DMS53 (cell line): ENCODE results near the gene LIPC.
"Not testable (repeated sequence)": the region's sequence is repeated elsewhere in the genome, so short reads cannot be mapped to it uniquely, and the experiment has no call there.

Experiments
- DNase-seq: peaks from one replicate; lab custom pipeline; 2025; lab: John Stamatoyannopoulos, UW

The LIPC gene

DNA sequence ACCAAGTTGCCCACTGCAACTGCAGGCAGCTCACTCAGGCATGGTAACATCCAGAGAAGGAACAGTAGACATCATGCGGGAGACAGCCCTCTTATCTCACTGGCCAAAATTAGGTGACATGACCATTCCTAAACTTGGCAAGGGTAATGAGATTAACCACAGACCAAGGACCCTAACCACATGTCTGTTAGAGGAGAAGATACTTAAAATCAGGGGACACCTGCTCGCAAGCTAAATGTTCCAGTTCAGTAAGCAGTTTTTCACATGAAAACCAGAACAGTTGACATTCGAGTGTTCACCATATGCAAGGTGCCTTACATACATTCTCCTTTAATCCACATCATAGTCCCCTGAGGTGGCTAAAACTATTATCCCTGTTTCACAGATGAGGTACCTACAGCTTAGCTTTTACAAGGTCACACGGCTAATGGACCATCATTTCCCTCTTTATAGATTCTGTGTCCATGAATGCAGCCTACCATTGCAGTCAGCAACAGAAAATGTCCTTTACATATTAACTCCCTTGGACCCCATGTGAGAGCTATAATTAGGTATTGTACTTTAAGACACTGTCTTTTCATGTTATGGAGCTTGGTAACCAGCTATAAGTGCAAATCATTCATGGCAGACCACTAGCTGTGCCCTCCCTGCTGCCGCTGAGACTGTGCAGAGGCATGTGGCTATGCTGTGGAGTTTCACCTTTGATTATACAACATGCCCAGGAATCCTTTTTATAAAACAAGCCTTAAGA lies 154.1 kb downstream of the LIPC start:
- no peak for DNase-seq

DNA sequence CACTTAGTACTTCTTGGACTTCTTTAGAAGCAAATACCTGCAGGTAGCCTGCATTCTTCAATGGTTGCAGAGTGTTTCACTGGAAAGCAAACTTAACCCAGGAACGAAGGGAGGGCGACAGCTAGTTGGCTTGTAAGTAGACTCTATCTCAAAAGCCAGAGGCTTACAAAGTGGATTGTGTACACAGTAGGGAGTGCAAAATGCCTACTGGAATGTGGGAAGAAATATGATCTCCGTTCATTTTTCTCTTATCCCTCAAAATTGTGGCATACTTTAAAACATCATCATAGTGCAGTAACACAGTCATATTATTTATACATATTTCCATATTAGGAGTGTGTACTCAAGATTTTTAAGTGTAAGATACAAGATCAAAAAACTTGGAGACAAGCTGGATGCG lies 155.7 kb downstream of the LIPC start:
- no peak for DNase-seq

DNA sequence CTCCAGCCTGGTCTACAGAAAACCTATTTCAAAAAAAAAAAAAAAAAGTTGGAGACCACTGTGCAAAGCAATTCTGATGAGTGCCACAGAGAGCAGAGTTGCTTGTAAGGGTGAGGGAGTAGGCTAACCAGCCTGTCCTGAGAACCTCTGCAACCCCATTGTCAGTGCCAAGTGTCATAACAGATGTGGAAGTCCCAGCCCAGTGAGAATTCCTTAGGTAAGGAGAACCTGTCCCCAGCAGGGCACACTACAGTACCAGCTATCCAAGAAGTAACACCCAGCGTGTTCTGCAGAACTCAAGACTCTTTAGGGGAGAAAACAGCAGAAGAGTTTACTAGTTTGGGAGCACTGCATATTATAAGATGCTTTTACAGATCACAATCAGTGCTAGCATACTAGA lies 156.3 kb downstream of the LIPC start:
- DNase-seq: no peak

DNA sequence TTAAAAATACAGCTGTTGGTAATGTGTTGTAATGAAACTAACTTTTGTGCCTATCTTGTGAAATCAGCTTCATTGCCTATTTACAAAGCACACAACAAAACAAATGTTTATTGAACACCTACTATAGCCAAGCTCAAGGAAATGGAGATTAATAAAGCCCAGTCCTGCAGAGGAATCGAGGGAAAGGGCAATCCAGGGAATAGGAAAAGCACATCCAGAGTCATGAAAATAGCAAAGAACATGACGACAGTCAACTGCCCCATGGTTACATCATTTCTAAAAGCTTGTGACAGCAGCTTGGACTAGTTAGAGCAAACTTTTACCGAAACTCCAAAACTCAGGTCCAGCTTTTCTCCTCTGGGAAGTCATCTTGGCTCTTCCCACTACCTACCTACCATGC lies 157.3 kb downstream of the LIPC start:
- DNase-seq: no peak

DNA sequence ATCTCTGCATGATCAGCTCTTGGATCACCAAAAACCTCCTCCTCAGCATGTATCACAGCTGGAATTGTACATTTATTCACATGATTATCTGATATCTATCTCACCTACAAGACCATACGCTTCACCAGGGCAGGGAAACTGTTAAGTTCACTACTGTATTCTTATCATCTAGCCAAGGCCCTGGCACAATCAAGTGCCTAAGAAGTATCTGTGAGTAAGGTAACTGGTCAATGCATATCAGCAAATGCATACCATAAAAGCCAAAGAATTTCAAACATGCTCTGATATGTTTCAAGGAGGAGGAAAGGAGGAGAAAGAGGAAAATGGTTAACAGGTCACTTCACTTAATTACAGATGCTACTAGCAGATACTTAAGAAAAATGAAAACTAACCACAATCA lies 158.4 kb downstream of the LIPC start:
- DNase-seq: no peak

DNA sequence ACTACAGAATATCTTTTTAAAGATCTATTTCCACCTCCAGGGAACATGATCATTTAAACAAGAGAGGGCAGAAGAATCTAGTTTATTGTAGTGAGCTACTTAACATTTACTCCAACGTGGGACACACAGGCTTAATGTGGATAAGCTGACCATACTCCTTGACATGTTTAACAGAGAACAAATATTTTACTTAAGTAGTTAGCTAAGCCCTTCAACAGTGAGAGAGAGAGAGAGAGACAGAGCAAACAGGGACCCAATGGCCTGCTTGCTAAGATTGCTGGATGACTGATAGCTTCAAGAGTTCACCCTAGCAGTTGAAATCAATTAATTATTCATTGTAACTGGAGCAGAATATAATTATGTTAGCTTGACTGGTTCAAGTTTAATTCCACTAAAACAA lies 159.1 kb downstream of the LIPC start:
- DNase-seq: peak; percentile 26

DNA sequence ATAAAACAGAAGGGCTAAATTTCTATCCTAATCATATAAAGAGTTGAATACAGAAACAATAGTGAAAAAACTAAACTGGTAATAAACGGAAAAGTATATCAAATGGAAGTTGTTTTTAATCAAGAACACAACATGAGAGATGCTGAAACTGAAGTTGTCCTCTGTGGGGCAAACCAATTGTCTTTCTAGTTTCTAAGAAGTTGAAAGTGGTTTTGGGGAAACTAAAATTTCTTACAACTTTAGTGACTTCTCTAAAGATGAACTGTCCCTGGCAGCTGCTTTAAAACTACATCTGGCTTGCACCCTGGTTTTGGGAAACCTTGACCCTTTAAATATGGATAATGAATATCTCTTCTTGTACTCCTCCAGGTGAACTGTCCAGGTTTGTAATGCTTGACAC lies 162.1 kb downstream of the LIPC start:
- no peak for DNase-seq

DNA sequence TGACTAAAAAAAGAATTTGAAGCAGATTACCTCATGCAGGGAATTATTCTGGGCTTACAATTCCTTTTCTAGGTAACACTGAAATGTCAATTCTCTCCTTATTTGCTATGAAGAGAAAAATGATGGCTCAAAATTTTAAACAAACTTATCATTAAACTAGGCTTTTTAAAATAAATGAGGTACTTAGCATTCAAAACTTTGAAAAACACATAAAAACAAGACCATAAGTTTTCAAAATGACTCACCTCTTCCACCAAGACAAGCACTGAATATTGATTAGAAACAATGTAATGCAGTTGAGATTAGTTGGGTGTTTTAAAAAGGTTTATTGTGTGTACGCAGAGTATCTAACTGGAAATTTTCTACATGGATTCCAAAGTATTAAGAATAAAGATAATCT lies 163.1 kb downstream of the LIPC start:
- no peak for DNase-seq

DNA sequence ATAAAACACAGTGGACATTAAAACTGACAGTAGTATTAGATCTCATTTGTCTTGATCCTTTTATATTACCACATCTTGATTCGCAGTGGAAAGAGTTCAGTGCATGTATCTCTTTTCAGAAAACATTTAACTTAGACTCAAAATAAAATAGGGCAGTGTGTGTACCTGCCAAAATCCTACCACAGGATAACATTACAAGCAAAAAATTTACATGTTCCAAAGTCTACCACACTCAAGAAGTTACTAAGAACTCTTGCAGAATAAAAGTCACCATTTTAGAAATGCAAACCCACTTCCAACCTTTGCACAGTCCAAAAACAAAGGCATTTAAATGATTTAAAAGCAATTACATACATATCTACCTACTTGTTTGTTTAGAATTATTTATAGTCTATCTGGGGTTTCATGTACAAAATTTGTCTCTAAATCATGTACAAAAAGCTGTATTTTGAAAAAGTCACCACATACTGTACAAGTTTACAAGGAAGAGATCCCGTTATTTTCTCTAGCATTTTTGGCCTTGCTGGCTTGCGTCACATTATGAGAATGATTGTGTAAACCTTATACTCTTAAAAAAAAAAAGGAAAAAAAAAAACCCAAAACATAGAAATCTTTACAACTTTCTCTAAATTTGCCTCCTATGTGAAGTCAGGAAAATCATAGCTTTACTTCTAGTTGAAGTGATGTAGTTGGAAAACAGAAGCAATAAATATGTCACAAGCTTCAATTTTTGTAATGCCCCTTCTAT lies 163.9 kb downstream of the LIPC start:
- no peak for DNase-seq

DNA sequence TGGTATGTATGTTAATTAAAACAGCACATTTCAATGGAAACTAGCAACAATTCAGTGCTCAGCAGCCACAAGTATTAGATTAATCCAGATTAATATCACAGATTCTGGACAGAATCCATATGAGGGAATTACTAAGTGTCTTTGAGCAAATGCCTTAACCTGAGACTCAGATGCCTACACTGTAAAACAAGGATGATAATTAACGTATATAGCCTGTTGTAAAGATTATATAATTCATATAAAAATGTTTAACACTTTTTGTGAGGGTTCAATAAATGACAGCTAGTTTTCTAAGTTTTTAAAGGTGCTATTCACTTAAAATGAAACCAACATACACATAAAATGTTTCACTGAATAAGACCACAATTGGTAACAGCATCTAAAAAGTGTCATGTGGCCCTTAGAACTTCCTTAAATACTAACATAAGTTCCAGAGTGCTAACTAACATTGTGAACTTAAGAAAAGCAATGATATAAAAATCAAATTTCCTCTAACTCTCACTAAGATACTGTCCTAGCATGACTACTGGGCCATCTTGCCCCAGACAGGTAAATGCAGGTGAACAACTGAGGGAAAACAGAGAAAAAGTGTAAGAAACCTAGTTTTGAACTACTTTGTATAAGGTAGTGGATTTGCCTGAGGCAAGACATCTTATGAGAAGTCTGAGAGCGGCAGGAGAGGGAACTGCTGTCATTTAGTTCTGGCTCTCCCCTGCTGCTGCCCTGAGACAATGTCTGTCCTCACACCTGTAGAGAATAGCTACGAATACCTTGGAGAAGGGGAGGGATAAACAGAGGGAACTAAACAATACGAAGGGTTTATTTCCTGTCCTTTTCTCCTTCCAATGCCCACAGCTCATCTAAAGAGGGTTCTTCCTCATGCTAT lies 166.4 kb downstream of the LIPC start:
- DNase-seq: no peak

DNA sequence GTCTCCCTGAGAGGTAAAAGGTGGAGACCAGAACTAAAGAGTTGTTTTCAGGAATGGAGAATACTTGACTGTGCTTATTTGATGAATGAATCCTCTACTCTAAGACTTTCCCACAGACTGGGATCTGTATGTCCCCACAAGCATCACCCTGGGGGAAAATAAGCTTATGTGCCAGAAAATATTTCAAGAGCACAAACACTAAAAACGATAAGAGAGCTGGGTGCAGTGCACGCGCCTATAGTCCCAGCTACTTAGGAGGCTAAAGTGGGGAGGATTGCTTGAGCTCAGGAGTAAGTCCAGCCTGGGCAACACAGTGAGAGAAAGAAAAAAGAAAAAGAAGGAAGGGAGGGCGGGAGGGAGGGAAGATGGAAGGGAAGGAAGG lies 167.0 kb downstream of the LIPC start:
- no peak for DNase-seq

DNA sequence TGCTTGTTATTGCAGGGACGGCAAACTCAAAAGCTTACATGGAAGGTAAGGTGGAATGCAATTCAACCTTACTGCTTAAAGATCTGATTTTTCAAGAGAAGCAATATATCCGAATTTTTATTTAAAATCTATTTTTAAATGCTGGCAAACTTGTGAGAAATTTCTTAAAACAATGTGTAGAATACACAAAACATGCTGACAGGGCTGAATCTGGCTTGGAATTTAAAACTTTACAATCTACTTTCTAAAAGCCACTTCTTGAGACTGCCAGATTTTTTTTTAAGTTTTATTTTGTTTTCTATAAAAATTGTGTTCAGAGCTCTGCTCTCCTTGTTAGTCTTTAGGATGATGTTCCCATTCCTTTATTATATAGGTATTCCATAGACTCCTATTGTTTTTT lies 171.0 kb downstream of the LIPC start:
- no peak for DNase-seq

DNA sequence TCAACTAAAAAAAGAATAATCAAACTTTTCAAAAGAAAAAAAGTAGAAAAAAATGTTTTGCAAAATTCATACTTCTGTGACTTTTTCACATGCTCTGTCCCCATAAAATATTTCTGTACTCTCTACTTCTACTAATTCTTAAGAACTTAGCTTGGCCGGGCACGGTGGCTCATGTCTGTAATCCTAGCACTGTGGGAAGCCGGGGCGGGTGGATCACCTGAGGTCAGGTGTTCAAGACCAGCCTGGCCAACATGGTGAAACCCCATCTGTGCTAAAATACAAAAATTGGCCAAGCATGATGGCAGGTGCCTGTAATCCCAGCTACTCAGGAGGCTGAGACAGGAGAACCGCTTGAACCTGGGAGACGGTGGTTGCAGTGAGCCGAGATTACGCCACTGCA lies 172.1 kb downstream of the LIPC start:
- not testable (repeated sequence) for DNase-seq

DNA sequence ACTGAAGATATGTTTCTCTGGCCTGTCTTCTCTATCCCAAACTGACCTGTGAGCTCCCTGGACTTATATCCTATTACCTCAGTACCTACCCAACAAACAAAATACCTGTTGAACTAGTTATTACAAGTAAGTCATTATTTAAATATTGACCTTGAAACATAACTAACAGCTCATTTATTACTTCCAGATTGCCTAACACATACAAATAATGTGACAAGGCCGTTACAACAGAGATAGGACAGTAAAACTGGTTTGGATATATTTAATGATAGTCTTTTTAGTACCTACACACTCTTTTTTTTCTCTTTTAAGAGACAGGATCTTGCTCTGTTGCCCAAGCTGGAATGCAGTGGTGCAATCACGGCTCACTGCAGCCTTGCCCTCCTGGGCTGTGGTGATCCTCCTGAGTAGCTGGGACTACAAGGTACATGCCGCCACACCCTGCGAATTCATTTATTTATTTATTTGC lies 172.7 kb downstream of the LIPC start:
- DNase-seq: peak; percentile 54

DNA sequence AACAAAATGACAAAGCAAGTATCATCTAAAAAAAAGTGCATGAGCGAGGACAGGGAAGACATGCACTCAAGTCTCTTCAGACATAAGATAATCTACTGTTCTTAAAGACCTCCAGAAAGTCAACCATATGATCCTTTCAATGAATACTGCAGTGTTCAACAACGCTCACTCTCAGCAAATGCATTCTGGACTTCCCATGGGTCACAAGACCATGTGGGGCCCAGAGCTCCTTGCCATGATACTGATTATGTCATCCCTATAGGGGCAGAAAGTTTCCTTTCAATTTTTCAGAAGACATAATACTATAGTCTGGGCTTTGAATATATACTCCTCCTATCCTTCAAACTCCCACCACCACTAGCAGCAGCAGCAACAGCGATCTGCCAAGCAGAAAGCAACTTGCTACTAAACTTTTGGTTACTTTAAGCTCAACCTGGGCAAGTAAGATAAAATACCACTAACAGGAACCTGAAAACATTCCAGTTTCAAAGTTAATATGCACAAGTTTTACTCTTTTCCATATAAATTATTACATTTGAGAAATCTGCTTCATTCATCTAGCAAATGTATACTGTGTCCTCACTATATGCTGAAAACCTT lies 174.2 kb downstream of the LIPC start:
- DNase-seq: no peak

DNA sequence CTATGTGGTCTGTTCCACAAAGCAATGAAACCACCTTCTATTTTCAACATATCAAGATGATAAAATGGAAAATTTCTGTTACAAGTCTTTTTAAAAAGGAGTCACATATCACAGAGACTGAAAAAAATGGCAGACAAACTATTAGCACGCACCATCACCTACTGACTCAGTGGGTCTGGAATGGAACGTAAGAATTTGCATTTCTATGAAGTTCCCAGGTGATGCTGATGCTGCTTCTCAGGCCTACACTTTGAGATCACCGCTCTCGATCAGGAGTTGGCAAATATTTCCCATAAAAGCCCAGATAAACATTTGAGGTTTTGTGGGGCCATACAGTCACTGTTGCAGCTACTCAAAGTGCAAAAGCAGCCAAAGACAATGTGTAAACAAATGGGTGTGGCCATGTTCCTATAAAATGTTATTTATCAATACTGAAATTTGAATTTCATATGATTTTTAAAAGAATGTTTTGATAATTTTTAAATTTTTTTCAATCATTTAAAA lies 174.8 kb downstream of the LIPC start:
- DNase-seq: no peak

DNA sequence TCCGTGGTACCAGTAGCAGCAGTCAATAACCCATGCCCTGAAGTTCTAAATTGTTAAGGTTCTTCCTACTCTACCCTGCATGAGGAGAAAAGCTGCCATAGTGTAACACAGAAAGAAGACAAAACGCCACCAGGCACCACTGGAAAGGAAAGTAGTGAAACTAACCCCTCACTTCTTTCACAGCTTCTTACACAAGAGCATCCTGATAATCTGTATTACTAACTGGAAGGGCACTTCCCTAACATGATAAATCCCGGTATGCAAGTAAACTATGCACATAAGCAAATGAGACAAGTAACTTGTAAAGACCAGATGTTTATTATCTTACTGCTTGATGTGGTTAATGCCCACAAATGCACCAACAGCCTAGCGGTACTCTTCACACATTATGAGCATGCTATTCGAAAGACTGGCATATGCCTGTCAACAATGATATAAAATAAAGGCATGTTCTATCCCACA lies 176.4 kb downstream of the LIPC start:
- no peak for DNase-seq

DNA sequence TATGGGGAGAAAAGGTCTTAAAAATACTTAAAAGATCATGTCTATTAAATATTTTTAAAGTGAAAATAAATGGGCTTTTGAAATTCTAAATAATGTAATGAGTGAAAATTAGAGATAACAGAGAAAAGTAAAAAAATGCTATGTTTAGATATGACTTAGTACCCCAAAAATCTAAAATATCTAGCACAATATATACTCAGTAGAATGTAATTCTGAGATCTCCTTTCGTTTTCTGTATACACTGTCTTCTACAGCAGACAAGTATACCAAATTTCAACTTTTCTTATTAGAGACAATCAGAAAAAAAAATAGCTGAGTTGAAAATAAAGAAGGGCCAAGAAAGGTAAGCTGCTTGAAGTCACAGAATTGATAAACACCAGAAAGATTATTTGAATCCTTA lies 176.9 kb downstream of the LIPC start:
- no peak for DNase-seq

DNA sequence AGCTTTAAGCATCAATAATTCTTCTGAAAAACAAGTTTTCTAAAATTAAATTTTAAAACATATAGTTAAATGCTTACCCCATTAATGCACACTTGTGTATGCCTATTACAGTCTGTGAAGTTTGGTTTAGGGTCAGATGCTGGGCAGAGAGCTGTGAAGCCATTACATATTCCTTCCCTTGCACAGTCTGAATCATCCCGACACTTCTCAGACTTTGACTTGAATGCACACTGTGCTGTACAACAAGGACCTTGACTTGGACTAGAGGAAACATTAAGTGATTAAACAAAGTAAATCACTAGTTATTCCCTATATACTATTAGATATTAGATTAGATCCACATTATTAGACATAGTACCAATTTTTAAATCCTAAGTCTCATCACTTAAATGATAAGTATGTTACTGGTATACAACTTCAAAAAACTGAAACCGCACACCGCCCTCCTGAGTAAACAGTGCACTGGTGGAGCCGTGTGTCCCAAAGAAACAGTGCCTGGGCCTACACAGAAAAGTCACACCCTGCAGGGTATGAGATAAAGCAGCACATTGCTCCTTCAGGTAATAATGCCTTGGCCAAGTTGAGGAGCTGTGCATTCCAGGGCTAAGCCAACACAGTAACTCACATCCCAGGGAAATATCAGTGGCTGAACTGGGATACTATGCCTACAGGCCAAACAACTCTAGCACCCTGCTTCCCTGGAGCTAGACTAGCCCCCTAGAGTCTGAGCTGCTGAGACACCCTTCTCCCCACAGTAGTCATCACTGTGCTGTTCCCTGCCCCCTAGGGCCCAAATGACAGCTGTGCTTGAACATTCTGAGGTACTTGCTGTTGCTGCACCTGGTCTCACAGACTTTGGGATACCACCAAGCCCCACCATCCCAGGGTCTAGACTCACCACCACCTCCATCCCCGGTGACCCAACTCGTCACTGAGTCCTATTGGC lies 180.2 kb downstream of the LIPC start:
- no peak for DNase-seq

DNA sequence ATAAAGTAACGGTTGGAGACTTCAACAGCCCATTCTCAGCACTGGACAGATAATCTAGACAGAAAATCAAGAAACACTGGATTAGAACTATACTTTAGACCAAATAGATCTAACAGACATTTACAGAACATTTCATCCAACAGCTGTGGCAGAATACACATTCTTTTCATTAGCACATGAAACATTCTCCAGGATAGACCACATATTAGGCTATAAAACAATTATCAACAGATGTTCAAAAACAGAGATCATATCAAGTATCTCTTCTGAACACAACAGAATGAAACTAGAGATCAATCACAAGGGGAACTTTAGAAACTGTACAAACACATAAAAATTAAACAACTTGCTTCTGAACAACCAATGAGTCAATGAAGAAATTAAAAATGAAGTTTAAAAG lies 184.4 kb downstream of the LIPC start:
- DNase-seq: no peak
